ENCODE results near the gene LRP2BP. TPM values are rescaled to one million over a fixed set of nuclear protein-coding genes. Genes with fewer than 3 reads are reported as not detected.
"Not testable (repeated sequence)": the region's sequence is repeated elsewhere in the genome, so short reads cannot be mapped to it uniquely, and the experiment has no call there.

Gene LRP2BP
- total and polyA plus RNA-seq, 5 donors from 2014 or later = 0.54 to 3.5 (median 1.0) TPM

- ATAC-seq (ENCODE audit: low read depth in 2 of 2) (no peak), DNase-seq (no peak)
- Mint-ChIP-seq H3K36me3 (peaks cover 15% of the 10 kb centered on the region), H3K4me1 (no peaks in the 10 kb centered on the region), H3K27ac (no peak overlapping the region), H3K4me3 (no peak overlapping the region), H3K27me3 (no peaks in the 10 kb centered on the region), H3K9me3 (no peaks in the 10 kb centered on the region)
- H3K27ac ChIP-seq (ENCODE audit: insufficient read depth, low read length, poor library complexity, severe bottlenecking) = no peak overlapping the region
- H3K9me3 ChIP-seq (ENCODE audit: control insufficient read depth in 2 of 2, low read length in 2 of 2) = no peaks in the 10 kb centered on the region
- H3K27me3 ChIP-seq (ENCODE audit: control insufficient read depth, insufficient read depth, low read length) = no peaks in the 10 kb centered on the region
- H3K4me1 ChIP-seq (ENCODE audit: control insufficient read depth, insufficient read depth, low read length, poor library complexity, severe bottlenecking) = no peaks in the 10 kb centered on the region
- no peak overlapping the region for H3K4me3 ChIP-seq (ENCODE audit: low read depth, low read length)
- peaks cover 11% of the 10 kb centered on the region for H3K36me3 ChIP-seq (ENCODE audit: control insufficient read depth, insufficient read depth, low read length)
Observed at GRCh38 chr4:185370268-185370949, 25.3 kb downstream of the LRP2BP start.

- Mint-ChIP-seq H3K36me3 (peaks cover 15% of the 10 kb centered on the region), H3K27me3 (no peaks in the 10 kb centered on the region), H3K9me3 (no peaks in the 10 kb centered on the region), H3K4me3 (no peak overlapping the region), H3K4me1 (no peaks in the 10 kb centered on the region), H3K27ac (no peak overlapping the region)
- ATAC-seq (ENCODE audit: low read depth in 2 of 2) (no peak), DNase-seq (no peak)
- no peak overlapping the region for H3K27ac ChIP-seq (ENCODE audit: insufficient read depth, low read length, poor library complexity, severe bottlenecking)
- H3K9me3 ChIP-seq (ENCODE audit: control insufficient read depth in 2 of 2, low read length in 2 of 2) = no peaks in the 10 kb centered on the region
- H3K27me3 ChIP-seq (ENCODE audit: control insufficient read depth, insufficient read depth, low read length) = no peaks in the 10 kb centered on the region
- H3K4me3 ChIP-seq (ENCODE audit: low read depth, low read length) = no peak overlapping the region
- H3K36me3 ChIP-seq (ENCODE audit: control insufficient read depth, insufficient read depth, low read length) = peaks cover 11% of the 10 kb centered on the region
- H3K4me1 ChIP-seq (ENCODE audit: control insufficient read depth, insufficient read depth, low read length, poor library complexity, severe bottlenecking) = no peaks in the 10 kb centered on the region
Observed at GRCh38 chr4:185369731-185370130, 26.0 kb downstream of the LRP2BP start.

- no peak overlapping the region for H3K27ac ChIP-seq (ENCODE audit: insufficient read depth, low read length, poor library complexity, severe bottlenecking)
- no peaks in the 10 kb centered on the region for H3K4me1 ChIP-seq (ENCODE audit: control insufficient read depth, insufficient read depth, low read length, poor library complexity, severe bottlenecking)
- Mint-ChIP-seq H3K4me1 (no peaks in the 10 kb centered on the region), H3K36me3 (peaks cover 7% of the 10 kb centered on the region), H3K27ac (no peak overlapping the region), H3K27me3 (no peaks in the 10 kb centered on the region), H3K9me3 (no peaks in the 10 kb centered on the region), H3K4me3 (no peak overlapping the region)
- no peak overlapping the region for H3K4me3 ChIP-seq (ENCODE audit: low read depth, low read length)
- no peaks in the 10 kb centered on the region for H3K27me3 ChIP-seq (ENCODE audit: control insufficient read depth, insufficient read depth, low read length)
- H3K9me3 ChIP-seq (ENCODE audit: control insufficient read depth in 2 of 2, low read length in 2 of 2) = no peaks in the 10 kb centered on the region
- peaks cover 13% of the 10 kb centered on the region for H3K36me3 ChIP-seq (ENCODE audit: control insufficient read depth, insufficient read depth, low read length)
- no peak for DNase-seq
- no peak for ATAC-seq (ENCODE audit: low read depth in 2 of 2)
Observed at GRCh38 chr4:185364886-185365285, 30.8 kb downstream of the LRP2BP start.

GRCh38 chr4:185363251-185363650, 32.5 kb downstream of the LRP2BP start:
- H3K4me1 Mint-ChIP-seq = no peaks in the 10 kb centered on the region
- H3K4me1 ChIP-seq (ENCODE audit: control insufficient read depth, insufficient read depth, low read length, poor library complexity, severe bottlenecking) = no peaks in the 10 kb centered on the region
- H3K4me3 ChIP-seq (ENCODE audit: low read depth, low read length) = no peak overlapping the region
- no peaks in the 10 kb centered on the region for H3K27me3 ChIP-seq (ENCODE audit: control insufficient read depth, insufficient read depth, low read length)
- H3K27ac Mint-ChIP-seq = no peak overlapping the region
- no peak overlapping the region for H3K4me3 Mint-ChIP-seq
- H3K9me3 Mint-ChIP-seq = no peaks in the 10 kb centered on the region
- H3K27ac ChIP-seq (ENCODE audit: insufficient read depth, low read length, poor library complexity, severe bottlenecking) = no peak overlapping the region
- DNase-seq (no peak), ATAC-seq (ENCODE audit: low read depth in 2 of 2) (no peak)
- H3K36me3 ChIP-seq (ENCODE audit: control insufficient read depth, insufficient read depth, low read length) = peaks cover 18% of the 10 kb centered on the region
- no peaks in the 10 kb centered on the region for H3K27me3 Mint-ChIP-seq
- peaks cover 7% of the 10 kb centered on the region for H3K36me3 Mint-ChIP-seq
- H3K9me3 ChIP-seq (ENCODE audit: control insufficient read depth in 2 of 2, low read length in 2 of 2) = no peaks in the 10 kb centered on the region

GRCh38 chr4:185362570-185362969, 33.2 kb downstream of the LRP2BP start:
- H3K4me1 Mint-ChIP-seq; H3K27ac Mint-ChIP-seq; DNase-seq; H3K4me1 ChIP-seq (ENCODE audit: control insufficient read depth, insufficient read depth, low read length, poor library complexity, severe bottlenecking); H3K9me3 Mint-ChIP-seq; H3K27me3 Mint-ChIP-seq; H3K27ac ChIP-seq (ENCODE audit: insufficient read depth, low read length, poor library complexity, severe bottlenecking); H3K9me3 ChIP-seq (ENCODE audit: control insufficient read depth in 2 of 2, low read length in 2 of 2); ATAC-seq (ENCODE audit: low read depth in 2 of 2); H3K27me3 ChIP-seq (ENCODE audit: control insufficient read depth, insufficient read depth, low read length); H3K4me3 ChIP-seq (ENCODE audit: low read depth, low read length); H3K4me3 Mint-ChIP-seq: not testable (repeated sequence)
- H3K36me3 ChIP-seq (ENCODE audit: control insufficient read depth, insufficient read depth, low read length) = peaks cover 20% of the 10 kb centered on the region
- peaks cover 11% of the 10 kb centered on the region for H3K36me3 Mint-ChIP-seq

GRCh38 chr4:185361872-185362271, 33.9 kb downstream of the LRP2BP start:
- Mint-ChIP-seq H3K27ac (no peak overlapping the region), H3K4me3 (no peak overlapping the region), H3K9me3 (no peaks in the 10 kb centered on the region), H3K36me3 (peaks cover 18% of the 10 kb centered on the region), H3K27me3 (no peaks in the 10 kb centered on the region), H3K4me1 (no peaks in the 10 kb centered on the region)
- H3K36me3 ChIP-seq (ENCODE audit: control insufficient read depth, insufficient read depth, low read length) = peaks cover 23% of the 10 kb centered on the region
- ATAC-seq (ENCODE audit: low read depth in 2 of 2) (no peak), DNase-seq (no peak)
- H3K4me3 ChIP-seq (ENCODE audit: low read depth, low read length) = no peak overlapping the region
- H3K27ac ChIP-seq (ENCODE audit: insufficient read depth, low read length, poor library complexity, severe bottlenecking) = no peak overlapping the region
- H3K27me3 ChIP-seq (ENCODE audit: control insufficient read depth, insufficient read depth, low read length) = no peaks in the 10 kb centered on the region
- no peaks in the 10 kb centered on the region for H3K9me3 ChIP-seq (ENCODE audit: control insufficient read depth in 2 of 2, low read length in 2 of 2)
- no peaks in the 10 kb centered on the region for H3K4me1 ChIP-seq (ENCODE audit: control insufficient read depth, insufficient read depth, low read length, poor library complexity, severe bottlenecking)

GRCh38 chr4:185359767-185360446, 35.8 kb downstream of the LRP2BP start:
- Mint-ChIP-seq H3K4me1 (no peaks in the 10 kb centered on the region), H3K27me3 (no peaks in the 10 kb centered on the region), H3K4me3 (no peak overlapping the region), H3K36me3 (peaks cover 20% of the 10 kb centered on the region), H3K9me3 (no peaks in the 10 kb centered on the region), H3K27ac (no peak overlapping the region)
- ATAC-seq (ENCODE audit: low read depth in 2 of 2) (no peak), DNase-seq (no peak)
- Histone ChIP-seq H3K27me3 (ENCODE audit: control insufficient read depth, insufficient read depth, low read length) (no peaks in the 10 kb centered on the region), H3K9me3 (ENCODE audit: control insufficient read depth in 2 of 2, low read length in 2 of 2) (no peaks in the 10 kb centered on the region), H3K4me1 (ENCODE audit: control insufficient read depth, insufficient read depth, low read length, poor library complexity, severe bottlenecking) (no peaks in the 10 kb centered on the region), H3K4me3 (ENCODE audit: low read depth, low read length) (no peak overlapping the region), H3K36me3 (ENCODE audit: control insufficient read depth, insufficient read depth, low read length) (peaks cover 26% of the 10 kb centered on the region), H3K27ac (ENCODE audit: insufficient read depth, low read length, poor library complexity, severe bottlenecking) (no peak overlapping the region)

GRCh38 chr4:185358959-185359358, 36.8 kb downstream of the LRP2BP start:
- Histone ChIP-seq H3K36me3 (ENCODE audit: control insufficient read depth, insufficient read depth, low read length) (peaks cover 31% of the 10 kb centered on the region), H3K9me3 (ENCODE audit: control insufficient read depth in 2 of 2, low read length in 2 of 2) (no peaks in the 10 kb centered on the region), H3K27ac (ENCODE audit: insufficient read depth, low read length, poor library complexity, severe bottlenecking) (no peak overlapping the region), H3K4me3 (ENCODE audit: low read depth, low read length) (no peak overlapping the region), H3K4me1 (ENCODE audit: control insufficient read depth, insufficient read depth, low read length, poor library complexity, severe bottlenecking) (no peaks in the 10 kb centered on the region), H3K27me3 (ENCODE audit: control insufficient read depth, insufficient read depth, low read length) (no peaks in the 10 kb centered on the region)
- H3K27ac Mint-ChIP-seq = no peak overlapping the region
- H3K9me3 Mint-ChIP-seq = no peaks in the 10 kb centered on the region
- H3K36me3 Mint-ChIP-seq = peaks cover 27% of the 10 kb centered on the region
- DNase-seq (no peak), ATAC-seq (ENCODE audit: low read depth in 2 of 2) (no peak)
- no peaks in the 10 kb centered on the region for H3K4me1 Mint-ChIP-seq
- H3K4me3 Mint-ChIP-seq = no peak overlapping the region
- H3K27me3 Mint-ChIP-seq = no peaks in the 10 kb centered on the region

All from CD4-positive, CD25-positive, alpha-beta regulatory T cell (primary cell).